Neutrophil (primary cell): ENCODE measurements around the gene PTGER4.
"Not testable (repeated sequence)": the region's sequence is repeated elsewhere in the genome, so short reads cannot be mapped to it uniquely, and the experiment has no call there.

Source experiments
- H3K27ac ChIP-seq: fragments of 200-600 bp; sonication (generic); 2 replicates; pipeline ENCODE4 v1.5.1; 2016; ENCODE audit warnings: mild to moderate bottlenecking, moderate library complexity
- H3K27me3 ChIP-seq: fragments of 200-600 bp; sonication (generic); 2 replicates; pipeline ENCODE4 v1.6.0; 2016; ENCODE audit warnings: mild to moderate bottlenecking
- H3K36me3 ChIP-seq: fragments of 200-600 bp; sonication (generic); 2 replicates; pipeline ENCODE4 v1.5.1; 2017
- H3K4me1 ChIP-seq, 2 experiments: fragments of 200-600 bp in 1 of 2; sonication (generic) in 1 of 2; 1 replicate in 1 of 2; 2 replicates in 1 of 2; pipeline versions ENCODE4 v1.5.1 to v1.6.1; 2013 to 2016; ENCODE audit warnings: low read depth in 1 of 2, low read length in 1 of 2, mild to moderate bottlenecking in 1 of 2, moderate library complexity in 1 of 2; ENCODE audit not compliant: control insufficient read depth in 1 of 2, insufficient read depth in 1 of 2
- H3K4me3 ChIP-seq, 2 experiments: fragments of 200-600 bp in 1 of 2; sonication (generic) in 1 of 2; 1 replicate in 1 of 2; 2 replicates in 1 of 2; pipeline ENCODE4 v1.5.1; 2013 to 2016; ENCODE audit warnings: low read depth in 1 of 2, low read length in 1 of 2, mild to moderate bottlenecking in 1 of 2, moderate library complexity in 1 of 2
- H3K9me3 ChIP-seq: fragments of 200-600 bp; sonication (generic); 2 replicates; pipeline ENCODE4 v1.5.1; 2016
- CTCF ChIP-seq: fragments of 200-600 bp; sonication (generic); IDR thresholded peaks from 2 replicates; pipeline ENCODE4 v1.5.1; 2016; ENCODE audit warnings: antibody characterized with exemption

Gene PTGER4

GRCh38 chr5:40716590-40716989, 36.9 kb downstream of the PTGER4 start:
- Histone ChIP-seq H3K27ac (no peak overlapping the region), H3K4me3 (no peak overlapping the region), H3K9me3 (no peaks in the 10 kb centered on the region), H3K36me3 (peaks cover 29% of the 10 kb centered on the region), H3K27me3 (no peaks in the 10 kb centered on the region), H3K4me1 (no peaks in the 10 kb centered on the region)
- no peak for TF ChIP-seq CTCF

- H3K36me3 ChIP-seq, result peaks cover 29% of the 10 kb centered on the region
- TF ChIP-seq CTCF, result no peak
- no peak overlapping the region for H3K27ac ChIP-seq
- H3K27me3 ChIP-seq, result no peaks in the 10 kb centered on the region
- no peaks in the 10 kb centered on the region for H3K4me1 ChIP-seq
- no peaks in the 10 kb centered on the region for H3K9me3 ChIP-seq
- no peak overlapping the region for H3K4me3 ChIP-seq
Observed at GRCh38 chr5:40717281-40717680, 37.6 kb downstream of the PTGER4 start.

- no peak overlapping the region for H3K27ac ChIP-seq
- H3K27me3 ChIP-seq, result no peaks in the 10 kb centered on the region
- H3K36me3 ChIP-seq, result peaks cover 34% of the 10 kb centered on the region
- no peak overlapping the region for H3K4me3 ChIP-seq
- H3K9me3 ChIP-seq, result no peaks in the 10 kb centered on the region
- H3K4me1 ChIP-seq, result no peaks in the 10 kb centered on the region
- no peak for TF ChIP-seq CTCF
Observed at GRCh38 chr5:40720069-40720468, 40.4 kb downstream of the PTGER4 start.

- peaks cover 21% of the 10 kb centered on the region for H3K36me3 ChIP-seq
- H3K9me3 ChIP-seq, H3K4me1 ChIP-seq, H3K27ac ChIP-seq, H3K4me3 ChIP-seq, H3K27me3 ChIP-seq: not testable (repeated sequence)
Observed at GRCh38 chr5:40722497-40722911, 42.8 kb downstream of the PTGER4 start.

- H3K4me3 ChIP-seq, result no peak overlapping the region
- no peak for TF ChIP-seq CTCF
- peaks cover 0 to 5% of the 10 kb centered on the region in 2 experiments for H3K4me1 ChIP-seq
- H3K27ac ChIP-seq, result no peak overlapping the region
- H3K27me3 ChIP-seq, result no peaks in the 10 kb centered on the region
- no peaks in the 10 kb centered on the region for H3K9me3 ChIP-seq
- H3K36me3 ChIP-seq, result peaks cover 6% of the 10 kb centered on the region
Observed at GRCh38 chr5:40733434-40733833, 53.7 kb downstream of the PTGER4 start.

- Histone ChIP-seq H3K9me3 (no peaks in the 10 kb centered on the region), H3K27me3 (no peaks in the 10 kb centered on the region), H3K27ac (no peak overlapping the region), H3K4me1 (peaks cover 0 to 5% of the 10 kb centered on the region in 2 experiments), H3K4me3 (no peak overlapping the region), H3K36me3 (peaks cover 6% of the 10 kb centered on the region)
- TF ChIP-seq CTCF, result no peak
Observed at GRCh38 chr5:40733879-40734563, 54.3 kb downstream of the PTGER4 start.
